GM23338 (cell line): ENCODE data around the gene IL19. TPM values are rescaled to one million over a fixed set of nuclear protein-coding genes. Genes with fewer than 3 reads are reported as not detected.
"Not testable (repeated sequence)": the region's sequence is repeated elsewhere in the genome, so short reads cannot be mapped to it uniquely, and the experiment has no call there.

Experiments used
- ATAC-seq: fragments of 200-7000 bp; cut with Tn5 transposase; 3 replicates; pipeline ENCODE4 v1.9.1; 2020
- DNase-seq: peaks from one replicate; pipeline ENCODE4 v3.0.0-alpha.2; 2015; ENCODE audit warnings: low spot score
- H2AFZ ChIP-seq: fragments of 200-600 bp; sonication (generic); 2 replicates; pipeline ENCODE4 v1.8.0; 2016; ENCODE audit warnings: antibody characterized with exemption, mild to moderate bottlenecking, moderate library complexity
- H3F3A ChIP-seq: fragments of 200-600 bp; sonication (generic); replicated peaks from 2 replicates; pipeline ENCODE4 v1.8.0; 2017; ENCODE audit warnings: antibody characterized with exemption, mixed run types, low read depth
- H3K27ac ChIP-seq: fragments of 200-600 bp; sonication (generic); 2 replicates; pipeline ENCODE4 v1.6.1; 2016; ENCODE audit warnings: low read depth
- H3K27me3 ChIP-seq: fragments of 200-600 bp; sonication (generic); 2 replicates; pipeline ENCODE4 v1.8.0; 2016; ENCODE audit warnings: mild to moderate bottlenecking, mixed run types, moderate library complexity; ENCODE audit not compliant: insufficient read depth
- H3K36me3 ChIP-seq: fragments of 200-600 bp; sonication (generic); 2 replicates; pipeline ENCODE4 v1.8.0; 2016; ENCODE audit warnings: mild to moderate bottlenecking; ENCODE audit not compliant: insufficient read depth
- H3K4me1 ChIP-seq: fragments of 200-600 bp; sonication (generic); 2 replicates; pipeline ENCODE4 v1.8.0; 2016; ENCODE audit warnings: mild to moderate bottlenecking, moderate library complexity; ENCODE audit not compliant: insufficient read depth
- H3K4me2 ChIP-seq: fragments of 200-600 bp; sonication (generic); 2 replicates; pipeline ENCODE4 v1.7.1; 2017; ENCODE audit warnings: mixed run types
- H3K4me3 ChIP-seq: fragments of 200-600 bp; sonication (generic); 2 replicates; pipeline ENCODE4 v1.6.1; 2016; ENCODE audit warnings: mixed run types
- H3K79me2 ChIP-seq: fragments of 200-600 bp; sonication (generic); replicated peaks from 2 replicates; pipeline ENCODE4 v1.8.0; 2017; ENCODE audit warnings: mild to moderate bottlenecking; ENCODE audit not compliant: insufficient read depth
- H3K9me2 ChIP-seq: fragments of 200-600 bp; sonication (generic); 2 replicates; pipeline ENCODE4 v1.8.0; 2017; ENCODE audit not compliant: insufficient read depth
- H4K20me1 ChIP-seq: fragments of 200-600 bp; sonication (generic); replicated peaks from 2 replicates; pipeline ENCODE4 v1.8.0; 2017; ENCODE audit warnings: mild to moderate bottlenecking; ENCODE audit not compliant: insufficient read depth
- H3K27ac Mint-ChIP-seq: 2 replicates; pipeline ENCODE4 v1.8.0; 2020; ENCODE audit warnings: inconsistent platforms, mild to moderate bottlenecking, moderate library complexity, mixed read lengths
- H3K27me3 Mint-ChIP-seq: 3 replicates; pipeline ENCODE4 v1.8.0; 2022; ENCODE audit warnings: low read depth, mild to moderate bottlenecking, moderate library complexity, mixed read lengths, inconsistent platforms; ENCODE audit not compliant: insufficient read depth, poor library complexity
- H3K36me3 Mint-ChIP-seq: 3 replicates; pipeline ENCODE4 v1.8.0; 2021; ENCODE audit warnings: low read depth, mild to moderate bottlenecking, inconsistent platforms, moderate library complexity, mixed read lengths
- H3K4me1 Mint-ChIP-seq: 3 replicates; pipeline ENCODE4 v1.8.0; 2020; ENCODE audit warnings: mild to moderate bottlenecking, inconsistent platforms, mixed read lengths
- H3K4me3 Mint-ChIP-seq: 3 replicates; pipeline ENCODE4 v1.8.0; 2021; ENCODE audit warnings: moderate library complexity, mild to moderate bottlenecking, inconsistent platforms, mixed read lengths
- H3K9me3 Mint-ChIP-seq: 3 replicates; pipeline ENCODE4 v1.8.0; 2020; ENCODE audit warnings: moderate library complexity, mild to moderate bottlenecking, inconsistent platforms, mixed read lengths
- CTCF ChIP-seq, 2 experiments: fragments of 200-600 bp in 1 of 2; sonication (generic) in 1 of 2; conservative IDR thresholded peaks; 2 replicates each; pipeline versions ENCODE4 v1.5.1 to v1.6.1; 2016 to 2017; ENCODE audit warnings: antibody characterized with exemption in 2 of 2, low read depth in 2 of 2, mild to moderate bottlenecking in 2 of 2, moderate library complexity in 1 of 2
- ETS1 ChIP-seq: IDR thresholded peaks from 2 replicates; pipeline ENCODE4 v1.6.1; 2016; ENCODE audit warnings: antibody characterized with exemption
- EZH2phosphoT487 ChIP-seq: fragments of 200-600 bp; sonication (generic); IDR thresholded peaks from one replicate; pipeline ENCODE4 v1.8.1; 2018; ENCODE audit warnings: antibody characterized with exemption; ENCODE audit not compliant: unreplicated experiment
- NANOG ChIP-seq: IDR thresholded peaks from 2 replicates; pipeline ENCODE4 v1.6.1; 2016; ENCODE audit warnings: antibody characterized with exemption, borderline replicate concordance
- ZNF114 ChIP-seq: fragments of 250-450 bp; sonication (Bioruptor Pico); IDR thresholded peaks from 2 replicates; pipeline ENCODE4 v1.5.0; 2020; ENCODE audit warnings: mild to moderate bottlenecking, moderate library complexity
- ZNF331 ChIP-seq: fragments of 250-450 bp; sonication (Bioruptor Pico); IDR thresholded peaks from 2 replicates; pipeline ENCODE4 v1.5.0; 2020; ENCODE audit warnings: low read depth, mild to moderate bottlenecking, moderate library complexity
- polyA plus RNA-seq: library from polyadenylated mRNA; unstranded; fragments of >200 nt; fragmentation: Nextera tagmentation; extraction: Ambion mirVana; gene quantifications from 2 replicates; pipeline ENCODE4 v1.2.1, GENCODE V29; 2016
- total RNA-seq: library from RNA; depleted of rRNA; stranded (reverse); fragments of >200 nt; shearing (Covaris generic); gene quantifications from 2 replicates; pipeline ENCODE4 v1.2.3, GENCODE V29; 2014

Gene IL19
- total and polyA plus RNA-seq, 2 experiments from 2014 or later: not detected

GRCh38 chr1:206851341-206852010 is 80.9 kb downstream of the IL19 start:
- no peaks in the 10 kb centered on the region for H3F3A ChIP-seq
- no peaks in the 10 kb centered on the region for H4K20me1 ChIP-seq
- H2AFZ ChIP-seq: no peak overlapping the region
- H3K36me3 ChIP-seq: no peaks in the 10 kb centered on the region
- H3K9me2 ChIP-seq: no peaks in the 10 kb centered on the region
- H3K36me3 Mint-ChIP-seq: no peaks in the 10 kb centered on the region
- H3K27ac ChIP-seq: no peak overlapping the region
- no peaks in the 10 kb centered on the region for H3K27me3 ChIP-seq
- no peak for ATAC-seq
- H3K4me1 Mint-ChIP-seq: no peaks in the 10 kb centered on the region
- no peak overlapping the region for H3K4me3 ChIP-seq
- H3K4me3 Mint-ChIP-seq: no peak overlapping the region
- no peak overlapping the region for H3K27ac Mint-ChIP-seq
- no peak for DNase-seq
- TF ChIP-seq NANOG: no peak
- peaks cover 18% of the 10 kb centered on the region for H3K9me3 Mint-ChIP-seq
- no peaks in the 10 kb centered on the region for H3K4me1 ChIP-seq
- no peaks in the 10 kb centered on the region for H3K27me3 Mint-ChIP-seq
- H3K4me2 ChIP-seq: no peak overlapping the region
- H3K79me2 ChIP-seq: no peaks in the 10 kb centered on the region

- H3K27ac ChIP-seq, H3F3A ChIP-seq, ATAC-seq, DNase-seq, H3K27me3 Mint-ChIP-seq, H3K4me1 ChIP-seq, H3K4me3 ChIP-seq, H3K4me1 Mint-ChIP-seq, H3K27ac Mint-ChIP-seq, H4K20me1 ChIP-seq, H3K36me3 ChIP-seq, H3K79me2 ChIP-seq, H3K4me3 Mint-ChIP-seq, H3K36me3 Mint-ChIP-seq, H3K4me2 ChIP-seq, H3K27me3 ChIP-seq, H3K9me2 ChIP-seq, H2AFZ ChIP-seq: not testable (repeated sequence)
- H3K9me3 Mint-ChIP-seq: peaks cover 18% of the 10 kb centered on the region
These were observed 82.1 kb downstream of the IL19 start for GRCh38 chr1:206852662-206853061.

- not testable (repeated sequence) for H3K27ac ChIP-seq, ATAC-seq, H3K4me2 ChIP-seq, H4K20me1 ChIP-seq, H3K79me2 ChIP-seq, DNase-seq, H3K4me3 Mint-ChIP-seq, H3K9me2 ChIP-seq, H3K27me3 ChIP-seq, H3K4me3 ChIP-seq, H3K4me1 ChIP-seq, H3K27ac Mint-ChIP-seq, H3F3A ChIP-seq, H3K36me3 Mint-ChIP-seq, H2AFZ ChIP-seq, H3K4me1 Mint-ChIP-seq, H3K27me3 Mint-ChIP-seq, H3K36me3 ChIP-seq
- H3K9me3 Mint-ChIP-seq: peaks cover 18% of the 10 kb centered on the region
These were observed 83.1 kb downstream of the IL19 start for GRCh38 chr1:206853696-206854095.

- Histone ChIP-seq H3K4me2 (no peak overlapping the region), H2AFZ (no peak overlapping the region), H3K79me2 (no peaks in the 10 kb centered on the region), H3K4me1 (no peaks in the 10 kb centered on the region), H3K4me3 (no peak overlapping the region), H4K20me1 (no peaks in the 10 kb centered on the region), H3K9me2 (no peaks in the 10 kb centered on the region), H3K27me3 (no peaks in the 10 kb centered on the region), H3F3A (no peaks in the 10 kb centered on the region), H3K27ac (no peak overlapping the region), H3K36me3 (no peaks in the 10 kb centered on the region)
- Mint-ChIP-seq H3K4me3 (no peak overlapping the region), H3K27me3 (no peaks in the 10 kb centered on the region), H3K27ac (no peak overlapping the region), H3K36me3 (no peaks in the 10 kb centered on the region), H3K9me3 (peaks cover 18% of the 10 kb centered on the region), H3K4me1 (no peaks in the 10 kb centered on the region)
- no peak; the same call in 2 of the 3 replicates for ATAC-seq
- TF ChIP-seq ZNF114 (CRISPR knock-in tag): no peak
- TF ChIP-seq CTCF (conservative IDR thresholded peaks at IDR 0.05; ENCODE audit: low read depth in 2 of 2): no peak
- no peak for TF ChIP-seq ZNF331 (CRISPR knock-in tag)
- no peak for TF ChIP-seq EZH2phosphoT487
- TF ChIP-seq NANOG: no peak
- no peak for TF ChIP-seq ETS1
- DNase-seq: no peak
These were observed 84.0 kb downstream of the IL19 start for GRCh38 chr1:206854401-206855129.
